ENCODE data around the gene ATP8B3. TPM values are rescaled to one million over a fixed set of nuclear protein-coding genes. Genes with fewer than 3 reads are reported as not detected.

ATP8B3 gene
- total RNA-seq, 1 donor from 2014 or later = 3.0 TPM

DNA sequence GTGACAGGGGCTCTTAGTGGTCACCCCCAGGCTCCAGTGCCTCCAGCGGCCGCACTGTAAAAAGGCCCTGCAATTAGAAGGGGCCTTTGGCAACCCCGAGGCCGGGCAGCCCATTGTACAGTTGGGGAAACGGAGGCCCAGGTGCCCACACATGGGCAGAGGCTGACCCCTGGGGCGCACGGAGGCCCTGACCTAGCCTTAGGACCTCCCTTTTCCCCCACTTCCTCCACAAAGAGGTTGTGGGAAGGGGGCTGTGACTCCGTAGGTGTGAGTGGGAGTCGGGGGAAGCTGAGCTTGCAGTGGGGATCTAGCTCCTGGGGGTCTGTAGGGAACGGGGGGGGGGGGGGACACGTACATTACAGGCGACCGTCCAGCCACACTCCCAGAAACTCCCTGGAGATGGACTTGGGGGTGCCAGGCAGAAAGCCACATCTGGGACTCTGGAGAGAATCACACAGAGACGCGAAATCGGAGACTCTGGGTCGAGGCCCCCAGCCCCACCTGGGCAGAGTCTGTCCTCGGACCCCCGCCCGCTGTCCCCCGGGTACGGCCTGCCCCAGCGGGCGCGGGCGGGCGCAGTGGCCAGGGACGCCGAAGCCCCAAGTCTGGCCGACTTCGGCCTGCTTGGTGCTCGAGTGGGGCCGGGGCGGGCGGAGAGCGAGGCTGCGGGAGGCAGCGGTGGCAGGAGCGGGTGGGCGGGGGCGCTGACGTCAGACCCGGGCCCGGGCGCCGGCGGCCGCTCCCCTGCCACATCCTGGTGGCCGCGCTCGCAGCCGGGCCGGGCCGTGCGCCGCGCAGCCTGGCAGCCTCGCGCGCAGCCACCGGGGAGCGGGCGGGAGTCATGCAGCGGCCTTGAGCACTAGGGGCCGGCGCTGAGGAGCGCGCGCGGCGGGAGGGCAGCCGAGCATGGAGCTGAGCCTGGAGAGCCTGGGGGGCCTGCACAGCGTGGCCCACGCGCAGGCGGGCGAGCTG lies 59.0 kb downstream of the ATP8B3 start, which contains the start of gene ONECUT3:
Gene ONECUT3 (plus strand): TSS at position 750 of the 972 bp plus-strand sequence. CDS start 157 bp downstream, at position 907.
- H3K9me3 Mint-ChIP-seq (ENCODE audit: unreplicated experiment) = peaks cover 6% of the 10 kb centered on the region
- H3K4me3 Mint-ChIP-seq (ENCODE audit: unreplicated experiment) = no peak within 1 kb of the TSS
- H3K4me1 Mint-ChIP-seq (ENCODE audit: low read depth, unreplicated experiment) = no peaks in the 10 kb centered on the region
- H4K20me1 ChIP-seq (ENCODE audit: insufficient read depth, low read length) = peaks cover 3% of the 10 kb centered on the region
- DNase-seq (ENCODE audit: low read depth) = no peak
- no peak within 1 kb of the TSS for H3K4me3 ChIP-seq (ENCODE audit: insufficient read depth, low read depth, low read length)
- H3K27ac ChIP-seq (ENCODE audit: low read depth, low read length) = no peak within 1 kb of the TSS
- H3K9ac ChIP-seq (ENCODE audit: low read length) = no peak within 1 kb of the TSS
- H3K79me2 ChIP-seq (ENCODE audit: insufficient read depth, low read length) = no peaks in the 10 kb centered on the region
- no peak within 1 kb of the TSS for H3K27ac Mint-ChIP-seq (ENCODE audit: unreplicated experiment)
- TF ChIP-seq, protein P1, sequence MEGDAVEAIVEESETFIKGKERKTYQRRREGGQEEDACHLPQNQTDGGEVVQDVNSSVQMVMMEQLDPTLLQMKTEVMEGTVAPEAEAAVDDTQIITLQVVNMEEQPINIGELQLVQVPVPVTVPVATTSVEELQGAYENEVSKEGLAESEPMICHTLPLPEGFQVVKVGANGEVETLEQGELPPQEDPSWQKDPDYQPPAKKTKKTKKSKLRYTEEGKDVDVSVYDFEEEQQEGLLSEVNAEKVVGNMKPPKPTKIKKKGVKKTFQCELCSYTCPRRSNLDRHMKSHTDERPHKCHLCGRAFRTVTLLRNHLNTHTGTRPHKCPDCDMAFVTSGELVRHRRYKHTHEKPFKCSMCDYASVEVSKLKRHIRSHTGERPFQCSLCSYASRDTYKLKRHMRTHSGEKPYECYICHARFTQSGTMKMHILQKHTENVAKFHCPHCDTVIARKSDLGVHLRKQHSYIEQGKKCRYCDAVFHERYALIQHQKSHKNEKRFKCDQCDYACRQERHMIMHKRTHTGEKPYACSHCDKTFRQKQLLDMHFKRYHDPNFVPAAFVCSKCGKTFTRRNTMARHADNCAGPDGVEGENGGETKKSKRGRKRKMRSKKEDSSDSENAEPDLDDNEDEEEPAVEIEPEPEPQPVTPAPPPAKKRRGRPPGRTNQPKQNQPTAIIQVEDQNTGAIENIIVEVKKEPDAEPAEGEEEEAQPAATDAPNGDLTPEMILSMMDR (IDR thresholded peaks at IDR 0.05; ENCODE audit: insufficient read depth, low read depth, low read length) = no peak
- peak; percentile 75 for TF ChIP-seq EZH2 (IDR thresholded peaks at IDR 0.05; ENCODE audit: insufficient read depth, low read length)
- peaks cover 69% of the 10 kb centered on the region for H3K27me3 ChIP-seq (ENCODE audit: insufficient read depth, low read length)
- no peak within 1 kb of the TSS for H3K4me2 ChIP-seq (ENCODE audit: low read length)
- H3K4me1 ChIP-seq (ENCODE audit: insufficient read depth, low read length) = no peaks in the 10 kb centered on the region
- H3K36me3 Mint-ChIP-seq (ENCODE audit: low read depth, unreplicated experiment) = no peaks in the 10 kb centered on the region
- no peaks in the 10 kb centered on the region for H3K9me3 ChIP-seq (ENCODE audit: insufficient read depth, low read depth, low read length)
- FAIRE-seq = no peak
- no peak within 1 kb of the TSS for H2AFZ ChIP-seq (ENCODE audit: low read depth, low read length)
- no peaks in the 10 kb centered on the region for H3K36me3 ChIP-seq (ENCODE audit: insufficient read depth, low read length)
- peaks cover 45% of the 10 kb centered on the region for H3K27me3 Mint-ChIP-seq (ENCODE audit: low read depth, unreplicated experiment)

DNA sequence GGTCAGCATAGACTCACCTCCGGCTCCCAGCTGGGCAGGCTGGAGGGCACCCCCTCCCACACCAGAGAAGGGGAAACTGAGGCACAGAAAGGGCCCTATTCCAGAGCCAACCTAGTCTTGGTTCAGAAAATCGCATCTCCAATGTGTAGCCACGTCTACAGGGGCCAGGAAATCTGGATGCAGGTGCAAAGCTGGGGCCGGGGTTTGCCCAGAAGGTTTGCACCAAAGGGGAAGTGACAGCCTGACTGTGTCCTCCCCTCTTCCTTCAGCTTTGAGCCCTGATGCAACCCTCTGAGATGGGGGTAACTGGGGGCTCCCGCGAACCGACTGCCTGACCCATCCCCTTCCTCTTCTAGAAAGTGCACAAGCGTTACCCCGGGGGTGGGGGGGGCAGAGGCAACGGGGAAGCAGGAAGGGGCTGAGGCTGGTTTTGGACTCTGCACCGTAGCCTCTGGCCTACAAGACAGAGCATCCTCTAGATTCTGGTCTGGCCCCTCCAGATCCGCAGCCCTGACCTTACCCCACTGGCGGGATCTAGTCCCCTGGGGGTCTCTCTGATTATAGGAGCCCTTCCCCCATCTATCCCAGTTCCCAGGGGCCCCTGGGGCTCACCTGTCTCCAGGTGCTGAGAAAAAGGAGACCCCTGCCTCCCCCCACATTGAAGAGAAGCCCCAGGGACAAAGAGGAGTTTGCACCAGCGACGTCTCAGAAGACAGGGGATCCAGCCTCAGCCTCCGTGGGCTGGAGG lies 59.9 kb downstream of the ATP8B3 start:
- Mint-ChIP-seq H3K27me3 (ENCODE audit: low read depth, unreplicated experiment) (peaks cover 45% of the 10 kb centered on the region), H3K9me3 (ENCODE audit: unreplicated experiment) (peaks cover 6% of the 10 kb centered on the region), H3K36me3 (ENCODE audit: low read depth, unreplicated experiment) (no peaks in the 10 kb centered on the region), H3K4me1 (ENCODE audit: low read depth, unreplicated experiment) (no peaks in the 10 kb centered on the region), H3K4me3 (ENCODE audit: unreplicated experiment) (no peak overlapping the region), H3K27ac (ENCODE audit: unreplicated experiment) (peak overlapping the region; percentile 78)
- Histone ChIP-seq H3K36me3 (ENCODE audit: insufficient read depth, low read length) (no peaks in the 10 kb centered on the region), H2AFZ (ENCODE audit: low read depth, low read length) (no peak overlapping the region), H3K79me2 (ENCODE audit: insufficient read depth, low read length) (no peaks in the 10 kb centered on the region), H3K9ac (ENCODE audit: low read length) (no peak overlapping the region), H4K20me1 (ENCODE audit: insufficient read depth, low read length) (peaks cover 3% of the 10 kb centered on the region), H3K4me3 (ENCODE audit: insufficient read depth, low read depth, low read length) (no peak overlapping the region), H3K9me3 (ENCODE audit: insufficient read depth, low read depth, low read length) (no peaks in the 10 kb centered on the region), H3K27ac (ENCODE audit: low read depth, low read length) (no peak overlapping the region), H3K4me2 (ENCODE audit: low read length) (no peak overlapping the region), H3K27me3 (ENCODE audit: insufficient read depth, low read length) (peaks cover 63% of the 10 kb centered on the region), H3K4me1 (ENCODE audit: insufficient read depth, low read length) (no peaks in the 10 kb centered on the region)
- FAIRE-seq = no peak
- no peak for DNase-seq (ENCODE audit: low read depth)
- TF ChIP-seq, protein P1 (IDR thresholded peaks at IDR 0.05; ENCODE audit: insufficient read depth, low read depth, low read length) = no peak
- no peak for TF ChIP-seq EZH2 (IDR thresholded peaks at IDR 0.05; ENCODE audit: insufficient read depth, low read length)
